ENCODE data around the gene RASGRP4.

- TF ChIP-seq POLR2A (IDR thresholded peaks at IDR 0.05) (no peak), POLR2AphosphoS5 (IDR thresholded peaks at IDR 0.05) (no peak)
- TF ChIP-seq, protein P1, sequence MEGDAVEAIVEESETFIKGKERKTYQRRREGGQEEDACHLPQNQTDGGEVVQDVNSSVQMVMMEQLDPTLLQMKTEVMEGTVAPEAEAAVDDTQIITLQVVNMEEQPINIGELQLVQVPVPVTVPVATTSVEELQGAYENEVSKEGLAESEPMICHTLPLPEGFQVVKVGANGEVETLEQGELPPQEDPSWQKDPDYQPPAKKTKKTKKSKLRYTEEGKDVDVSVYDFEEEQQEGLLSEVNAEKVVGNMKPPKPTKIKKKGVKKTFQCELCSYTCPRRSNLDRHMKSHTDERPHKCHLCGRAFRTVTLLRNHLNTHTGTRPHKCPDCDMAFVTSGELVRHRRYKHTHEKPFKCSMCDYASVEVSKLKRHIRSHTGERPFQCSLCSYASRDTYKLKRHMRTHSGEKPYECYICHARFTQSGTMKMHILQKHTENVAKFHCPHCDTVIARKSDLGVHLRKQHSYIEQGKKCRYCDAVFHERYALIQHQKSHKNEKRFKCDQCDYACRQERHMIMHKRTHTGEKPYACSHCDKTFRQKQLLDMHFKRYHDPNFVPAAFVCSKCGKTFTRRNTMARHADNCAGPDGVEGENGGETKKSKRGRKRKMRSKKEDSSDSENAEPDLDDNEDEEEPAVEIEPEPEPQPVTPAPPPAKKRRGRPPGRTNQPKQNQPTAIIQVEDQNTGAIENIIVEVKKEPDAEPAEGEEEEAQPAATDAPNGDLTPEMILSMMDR (IDR thresholded peaks at IDR 0.05 in 8 of 11, conservative IDR thresholded peaks at IDR 0.05 in 3 of 11) = no peak
These were observed 41.8 kb upstream of the RASGRP4 start for GRCh38 chr19:38467541-38468525.
